Mesendoderm (in vitro differentiated cells): ENCODE data around the gene ATF1.
"Not testable (repeated sequence)": the region's sequence is repeated elsewhere in the genome, so short reads cannot be mapped to it uniquely, and the experiment has no call there.

Experiments
- DNase-seq: peaks from one replicate; pipeline ENCODE4 v3.0.0; 2013
- H2AK5ac ChIP-seq: 2 replicates; pipeline ENCODE4 v1.6.1; 2013; ENCODE audit warnings: low read length, inconsistent platforms
- H2BK120ac ChIP-seq: 2 replicates; pipeline ENCODE4 v1.6.1; 2013; ENCODE audit warnings: low read depth, mild to moderate bottlenecking, low read length, moderate library complexity, mixed read lengths
- H2BK15ac ChIP-seq: replicated peaks from 2 replicates; pipeline ENCODE4 v1.6.1; 2013; ENCODE audit warnings: low read depth, mild to moderate bottlenecking, moderate library complexity
- H2BK5ac ChIP-seq: 2 replicates; pipeline ENCODE4 v1.6.1; 2013; ENCODE audit warnings: low read length, inconsistent platforms
- H3K18ac ChIP-seq: 2 replicates; pipeline ENCODE4 v1.6.1; 2013; ENCODE audit warnings: mild to moderate bottlenecking, low read length, mixed read lengths
- H3K23ac ChIP-seq: one replicate; pipeline ENCODE4 v1.6.1; 2013; ENCODE audit warnings: low read length
- H3K27ac ChIP-seq: 2 replicates; pipeline ENCODE4 v1.5.1; 2013; ENCODE audit warnings: low read depth, mild to moderate bottlenecking, inconsistent platforms, low read length, moderate library complexity
- H3K27me3 ChIP-seq: 2 replicates; pipeline ENCODE4 v1.6.1; 2013; ENCODE audit warnings: low read length, control low read depth, mild to moderate bottlenecking, inconsistent platforms; ENCODE audit not compliant: insufficient read depth, poor library complexity
- H3K36me3 ChIP-seq: 2 replicates; pipeline ENCODE4 v1.6.1; 2013; ENCODE audit warnings: low read length, inconsistent platforms; ENCODE audit not compliant: control insufficient read depth, insufficient read depth
- H3K4ac ChIP-seq: one replicate; pipeline ENCODE4 v1.6.1; 2013; ENCODE audit warnings: low read depth, mild to moderate bottlenecking, low read length, moderate library complexity
- H3K4me1 ChIP-seq: 2 replicates; pipeline ENCODE4 v1.6.1; 2013; ENCODE audit warnings: low read depth, low read length, inconsistent platforms; ENCODE audit not compliant: control insufficient read depth
- H3K4me2 ChIP-seq: 2 replicates; pipeline ENCODE4 v1.6.1; 2013; ENCODE audit warnings: low read length
- H3K4me3 ChIP-seq: 2 replicates; pipeline ENCODE4 v1.5.1; 2013; ENCODE audit warnings: mild to moderate bottlenecking, low read length
- H3K56ac ChIP-seq: one replicate; pipeline ENCODE4 v1.6.1; 2013; ENCODE audit warnings: low read length
- H3K79me1 ChIP-seq: 2 replicates; pipeline ENCODE4 v1.6.1; 2013; ENCODE audit warnings: low read length, inconsistent platforms
- H3K79me2 ChIP-seq: 2 replicates; pipeline ENCODE4 v1.6.1; 2013; ENCODE audit warnings: mild to moderate bottlenecking, low read length; ENCODE audit not compliant: control insufficient read depth, insufficient read depth
- H3K9ac ChIP-seq: 2 replicates; pipeline ENCODE4 v1.6.1; 2013; ENCODE audit warnings: low read length, inconsistent platforms
- H4K5ac ChIP-seq: one replicate; pipeline ENCODE4 v1.6.1; 2013; ENCODE audit warnings: low read length
- H4K8ac ChIP-seq: one replicate; pipeline ENCODE4 v1.6.1; 2013; ENCODE audit warnings: low read depth, mild to moderate bottlenecking, control low read depth, low read length, moderate library complexity
- WGBS: extraction: QIAGEN DNeasy Blood & Tissue Kit; methylation state at CpG from one replicate; pipeline ENCODE4 v1.1.7; 2013; ENCODE audit warnings: low lambda C conversion rate, missing lambda C conversion rate; ENCODE audit not compliant: insufficient coverage; ENCODE audit errors: extremely low coverage; 5-methylcytosine and 5-hydroxymethylcytosine counted together

ATF1 gene

GRCh38 chr12:50842637-50843493 is 79.0 kb downstream of the ATF1 start, which contains the start of gene TMPRSS12:
TSS of gene TMPRSS12 (plus strand) at chr12:50842926. CDS start at chr12:50842965, 39 bp downstream.
- H4K8ac ChIP-seq, result peak within 1 kb of the TSS; percentile 2
- DNase-seq, result peak; percentile 79
- no peak within 1 kb of the TSS for H2AK5ac ChIP-seq
- no peak within 1 kb of the TSS for H3K18ac ChIP-seq
- peak within 1 kb of the TSS; percentile 22 for H3K9ac ChIP-seq
- H3K79me2 ChIP-seq, result no peaks in the 10 kb centered on the region
- H3K4me3 ChIP-seq, result no peak within 1 kb of the TSS
- WGBS, result no CpG with 5 or more reads among the region's 36 CpGs
- no peak within 1 kb of the TSS for H3K23ac ChIP-seq
- no peaks in the 10 kb centered on the region for H3K36me3 ChIP-seq
- no peak within 1 kb of the TSS for H2BK5ac ChIP-seq
- H4K5ac ChIP-seq, result no peak within 1 kb of the TSS
- H3K56ac ChIP-seq, result peak within 1 kb of the TSS; percentile 71
- peak within 1 kb of the TSS; percentile 40 for H3K4me2 ChIP-seq
- no peak within 1 kb of the TSS for H3K27ac ChIP-seq
- H3K79me1 ChIP-seq, result no peaks in the 10 kb centered on the region
- no peak within 1 kb of the TSS for H2BK120ac ChIP-seq
- H2BK15ac ChIP-seq, result no peak within 1 kb of the TSS
- no peaks in the 10 kb centered on the region for H3K4me1 ChIP-seq
- no peak within 1 kb of the TSS for H3K4ac ChIP-seq
- no peaks in the 10 kb centered on the region for H3K27me3 ChIP-seq

- no peaks in the 10 kb centered on the region for H3K79me1 ChIP-seq
- no peaks in the 10 kb centered on the region for H3K4me1 ChIP-seq
- no peak overlapping the region for H4K8ac ChIP-seq
- no peak overlapping the region for H3K56ac ChIP-seq
- no peak overlapping the region for H3K27ac ChIP-seq
- no peak overlapping the region for H3K4ac ChIP-seq
- H3K4me2 ChIP-seq, result no peak overlapping the region
- no peaks in the 10 kb centered on the region for H3K27me3 ChIP-seq
- H4K5ac ChIP-seq, result no peak overlapping the region
- no peak overlapping the region for H2BK120ac ChIP-seq
- no peak overlapping the region for H2BK15ac ChIP-seq
- no peaks in the 10 kb centered on the region for H3K36me3 ChIP-seq
- H3K23ac ChIP-seq, result no peak overlapping the region
- H2AK5ac ChIP-seq, result no peak overlapping the region
- no peak for DNase-seq
- H3K4me3 ChIP-seq, result no peak overlapping the region
- no peak overlapping the region for H3K9ac ChIP-seq
- no peak overlapping the region for H3K18ac ChIP-seq
- no peaks in the 10 kb centered on the region for H3K79me2 ChIP-seq
- H2BK5ac ChIP-seq, result no peak overlapping the region
These were observed 81.2 kb downstream of the ATF1 start for GRCh38 chr12:50845021-50845647.

- no peak overlapping the region for H4K8ac ChIP-seq
- no peaks in the 10 kb centered on the region for H3K4me1 ChIP-seq
- no peak overlapping the region for H3K27ac ChIP-seq
- no peak overlapping the region for H3K23ac ChIP-seq
- no peaks in the 10 kb centered on the region for H3K79me2 ChIP-seq
- no peak overlapping the region for H3K18ac ChIP-seq
- DNase-seq, result no peak
- H3K27me3 ChIP-seq, result no peaks in the 10 kb centered on the region
- no peak overlapping the region for H3K56ac ChIP-seq
- no peaks in the 10 kb centered on the region for H3K36me3 ChIP-seq
- no peak overlapping the region for H2BK120ac ChIP-seq
- H3K79me1 ChIP-seq, result no peaks in the 10 kb centered on the region
- H3K4me2 ChIP-seq, result no peak overlapping the region
- H2BK15ac ChIP-seq, result no peak overlapping the region
- no peak overlapping the region for H2AK5ac ChIP-seq
- no peak overlapping the region for H3K4ac ChIP-seq
- WGBS, result no CpG with 5 or more reads among the region's 2 CpGs
- H3K9ac ChIP-seq, result no peak overlapping the region
- no peak overlapping the region for H2BK5ac ChIP-seq
- no peak overlapping the region for H4K5ac ChIP-seq
- no peak overlapping the region for H3K4me3 ChIP-seq
These were observed 85.1 kb downstream of the ATF1 start for GRCh38 chr12:50848963-50849362.

GRCh38 chr12:50855218-50855617 is 91.3 kb downstream of the ATF1 start:
- H3K4me1 ChIP-seq, H3K23ac ChIP-seq, H4K5ac ChIP-seq, H3K36me3 ChIP-seq, H2BK120ac ChIP-seq, H4K8ac ChIP-seq, H3K4ac ChIP-seq, H3K79me1 ChIP-seq, H3K27ac ChIP-seq, H3K4me2 ChIP-seq, H2BK5ac ChIP-seq, H3K4me3 ChIP-seq, H3K9ac ChIP-seq, H2AK5ac ChIP-seq, DNase-seq, H3K18ac ChIP-seq, H3K56ac ChIP-seq, H2BK15ac ChIP-seq, H3K27me3 ChIP-seq, H3K79me2 ChIP-seq: not testable (repeated sequence)
- no CpG with 5 or more reads among the region's 1 CpG for WGBS

- no CpG with 5 or more reads among the region's 2 CpGs for WGBS
- not testable (repeated sequence) for H3K4me2 ChIP-seq, H3K18ac ChIP-seq, H3K4me1 ChIP-seq, H3K79me1 ChIP-seq, H3K36me3 ChIP-seq, DNase-seq, H3K23ac ChIP-seq, H3K4me3 ChIP-seq, H3K9ac ChIP-seq, H4K5ac ChIP-seq, H2AK5ac ChIP-seq, H3K27ac ChIP-seq, H3K4ac ChIP-seq, H3K79me2 ChIP-seq, H4K8ac ChIP-seq, H3K56ac ChIP-seq, H2BK15ac ChIP-seq, H2BK5ac ChIP-seq, H3K27me3 ChIP-seq, H2BK120ac ChIP-seq
These were observed 91.8 kb downstream of the ATF1 start for GRCh38 chr12:50855679-50856078.
